CD4-positive, alpha-beta T cell treated with Interleukin-21 for 1 hour (primary cell): ENCODE results near the gene RRM1.
"Not testable (repeated sequence)": the region's sequence is repeated elsewhere in the genome, so short reads cannot be mapped to it uniquely, and the experiment has no call there.

Experiments
- DNase-seq: peaks from one replicate; pipeline ENCODE4 v3.0.0-alpha.2; 2020

The RRM1 gene

GRCh38 chr11:4146070-4146771 lies 51.6 kb downstream of the RRM1 start:
- no peak for DNase-seq

- no peak for DNase-seq
These were observed 52.1 kb downstream of the RRM1 start for GRCh38 chr11:4146772-4147098.

- DNase-seq, result no peak
These were observed 59.9 kb downstream of the RRM1 start for GRCh38 chr11:4154503-4154902.

GRCh38 chr11:4156571-4156970 lies 62.0 kb downstream of the RRM1 start:
- DNase-seq, result no peak

GRCh38 chr11:4158818-4159217 lies 64.2 kb downstream of the RRM1 start:
- not testable (repeated sequence) for DNase-seq

GRCh38 chr11:4161305-4161704 lies 66.7 kb downstream of the RRM1 start:
- DNase-seq, result no peak

GRCh38 chr11:4164884-4165590 lies 70.4 kb downstream of the RRM1 start:
- no peak for DNase-seq

- DNase-seq, result no peak
These were observed 72.7 kb downstream of the RRM1 start for GRCh38 chr11:4167292-4167691.

- no peak for DNase-seq
These were observed 73.2 kb downstream of the RRM1 start for GRCh38 chr11:4167758-4168157.

- DNase-seq, result not testable (repeated sequence)
These were observed 81.2 kb downstream of the RRM1 start for GRCh38 chr11:4175620-4176350.

GRCh38 chr11:4178813-4179662 lies 84.4 kb downstream of the RRM1 start:
- DNase-seq, result no peak

- DNase-seq, result no peak
These were observed 86.0 kb downstream of the RRM1 start for GRCh38 chr11:4180441-4181183.

- DNase-seq, result peak; percentile 21
These were observed 87.5 kb downstream of the RRM1 start for GRCh38 chr11:4181782-4182721.

- no peak for DNase-seq
These were observed 88.9 kb downstream of the RRM1 start for GRCh38 chr11:4183410-4184057.

- DNase-seq, result no peak
These were observed 89.7 kb downstream of the RRM1 start for GRCh38 chr11:4184163-4184916.

- no peak for DNase-seq
These were observed 91.0 kb downstream of the RRM1 start for GRCh38 chr11:4185561-4185960.

- no peak for DNase-seq
These were observed 92.0 kb downstream of the RRM1 start for GRCh38 chr11:4186464-4187054.

GRCh38 chr11:4187055-4187988 lies 92.7 kb downstream of the RRM1 start:
- DNase-seq, result peak; percentile 81
